Adrenal gland (tissue), 12 donors: ENCODE results near the gene MAP4. TPM values are rescaled to one million over a fixed set of nuclear protein-coding genes. Genes with fewer than 3 reads are reported as not detected.
A peak's percentile ranks its signal among the peaks of the same experiment; 100 is the strongest.

Experiments
- DNase-seq, 7 donors: peaks; one replicate each; pipeline ENCODE4 v3.0.0-alpha.2; 2019 to 2020
- H3K27ac ChIP-seq, 5 donors: fragments of 200-600 bp; sonication (generic) in 4 of 5; 1 replicate in 3 of 5; 2 replicates in 2 of 5; pipeline versions ENCODE4 v1.5.1 to v1.8.0; 2016 to 2020; ENCODE audit warnings: mild to moderate bottlenecking in 1 of 5
- H3K27me3 ChIP-seq: fragments of 200-600 bp; 2 replicates; pipeline ENCODE4 v1.8.0; 2021
- H3K36me3 ChIP-seq, 2 donors: fragments of 200-600 bp; replicated peaks in 1 of 2; 1 replicate in 1 of 2; 2 replicates in 1 of 2; pipeline versions ENCODE4 v1.5.1 to v1.8.0; 2018 to 2022
- H3K4me1 ChIP-seq, 2 donors: fragments of 200-600 bp; replicated peaks in 1 of 2; 1 replicate in 1 of 2; 2 replicates in 1 of 2; pipeline versions ENCODE4 v1.5.1 to v1.8.0; 2018 to 2021
- H3K4me3 ChIP-seq, 4 donors: fragments of 200-600 bp; sonication (generic) in 3 of 4; one replicate each; pipeline ENCODE4 v1.5.1; 2016 to 2018
- H3K9me3 ChIP-seq, 3 donors: fragments of 200-600 bp; sonication (generic) in 1 of 3; replicated peaks in 1 of 3; 1 replicate in 2 of 3; 2 replicates in 1 of 3; pipeline versions ENCODE4 v1.5.1 to v1.8.0; 2016 to 2021
- CTCF ChIP-seq, 6 experiments: fragments of 450-650 bp in 4 of 6; fragments of 200-600 bp in 2 of 6; sonication (generic) in 1 of 6; IDR thresholded peaks; 1 replicate in 5 of 6; 2 replicates in 1 of 6; pipeline versions ENCODE4 v1.5.1 to v1.8.0; 2016 to 2021; ENCODE audit warnings: antibody characterized with exemption in 6 of 6, mild to moderate bottlenecking in 2 of 6, moderate library complexity in 1 of 6
- POLR2A ChIP-seq, 2 donors: fragments of 450-650 bp; IDR thresholded peaks; one replicate each; pipeline ENCODE4 v1.6.1; 2017; ENCODE audit warnings: antibody characterized with exemption in 2 of 2, mild to moderate bottlenecking in 2 of 2, moderate library complexity in 1 of 2
- WGBS, 4 donors: extraction: QIAGEN DNeasy Blood & Tissue Kit in 2 of 4; methylation state at CpG; one replicate each; pipeline versions ENCODE4 v1.1.5 to v1.1.7; 2013 to 2017; 5-methylcytosine and 5-hydroxymethylcytosine counted together
- intact Hi-C, 2 donors: fragments of 100-400 bp; cut with DNase I; formaldehyde crosslinking; loops; one replicate each; pipeline versions ENCODE4 v1.14.1 to v1.15.0; 2022 to 2023
- polyA plus RNA-seq, 3 donors: library from polyadenylated mRNA; stranded (reverse); fragments of 200-250 nt in 2 of 3; fragments of 350-450 nt in 1 of 3; fragmentation: Illumina TruSeq in 1 of 3; extraction: RNeasy Lipid Tissue Mini Kit (QIAGEN cat#74804) in 1 of 3; gene quantifications; one replicate each; pipeline ENCODE4 v1.2.3, GENCODE V29; 2013 to 2014
- total RNA-seq, 9 donors: library from RNA; depleted of rRNA in 4 of 9; stranded (reverse); fragments of >200 nt in 4 of 9; fragments of 120-200 nt in 1 of 9; fragmentation: NEBNext Ultra II Directional in 1 of 9; extraction: Animal tissue kit (Norgen Biotek cat#: 25700) in 1 of 9; gene quantifications; one replicate each; pipeline versions ENCODE4 v1.1.0 to v1.2.4, GENCODE V29; 2013 to 2023
- donor health status: healthy with polysubstance abuse.
- donor health status: Bipolar disorder and iron deficiency.
- donor health status: DM: yes; HTN: yes; CAD: no.
- donor health status: DM: no; HTN: no; CAD: no.
- donor health status: DM: no; HTN: no; CAD: no.
- donor health status: DM: yes; HTN: yes; CAD: no.

The MAP4 gene
- total and polyA plus RNA-seq, 12 donors = 34.3 to 152 (median 75.7) TPM

GRCh38 chr3:47885168-47885567 lies 131.0 kb downstream of the MAP4 start:
- intact Hi-C loops = no loop called here
- Histone ChIP-seq H3K36me3 (no peaks in the 10 kb centered on the region), H3K4me1 (peaks cover 0 to 5% of the 10 kb centered on the region in 2 donors), H3K27ac (no peak overlapping the region), H3K27me3 (no peaks in the 10 kb centered on the region), H3K9me3 (no peaks in the 10 kb centered on the region), H3K4me3 (no peak overlapping the region)
- 97 to 100% (median 100%) methylated on average over 1 of the region's 1 CpG for WGBS, 4 donors
- no peak for TF ChIP-seq CTCF (IDR thresholded peaks at IDR 0.05)
- no peak for TF ChIP-seq POLR2A (IDR thresholded peaks at IDR 0.05)
- DNase-seq = no peak

GRCh38 chr3:47884603-47885002 lies 131.6 kb downstream of the MAP4 start:
- Histone ChIP-seq H3K36me3 (no peaks in the 10 kb centered on the region), H3K4me1 (peaks cover 0 to 1% of the 10 kb centered on the region in 2 donors), H3K27ac (no peak overlapping the region), H3K9me3 (no peaks in the 10 kb centered on the region), H3K4me3 (no peak overlapping the region), H3K27me3 (no peaks in the 10 kb centered on the region)
- intact Hi-C loops = no loop called here
- TF ChIP-seq POLR2A (IDR thresholded peaks at IDR 0.05) (no peak), CTCF (IDR thresholded peaks at IDR 0.05) (no peak)
- no peak for DNase-seq
- WGBS, 4 donors = 80 to 100% (median 88%) methylated on average over 2 to 3 of the region's 3 CpGs

- H3K27ac ChIP-seq = no peak overlapping the region
- H3K27me3 ChIP-seq = no peaks in the 10 kb centered on the region
- no peaks in the 10 kb centered on the region for H3K36me3 ChIP-seq
- intact Hi-C loops = no loop called here
- H3K9me3 ChIP-seq = no peaks in the 10 kb centered on the region
- no peak overlapping the region for H3K4me3 ChIP-seq
- DNase-seq = no peak
- no peak for TF ChIP-seq POLR2A (IDR thresholded peaks at IDR 0.05)
- TF ChIP-seq CTCF (IDR thresholded peaks at IDR 0.05) = peak in 2 of 6 experiments; percentile 8 to 14
- H3K4me1 ChIP-seq = no peaks in the 10 kb centered on the region
- WGBS, 4 donors = 91 to 100% (median 96%) methylated on average over 2 of the region's 2 CpGs
These were observed 133.9 kb downstream of the MAP4 start for GRCh38 chr3:47882338-47882737.

- H3K9me3 ChIP-seq = no peaks in the 10 kb centered on the region
- H3K27ac ChIP-seq = peak overlapping the region in 1 of 5 donors; percentile 24
- H3K4me1 ChIP-seq = no peaks in the 10 kb centered on the region
- intact Hi-C loops = no loop called here
- DNase-seq = no peak
- no peak for TF ChIP-seq CTCF (IDR thresholded peaks at IDR 0.05)
- no peaks in the 10 kb centered on the region for H3K27me3 ChIP-seq
- H3K4me3 ChIP-seq = no peak overlapping the region
- H3K36me3 ChIP-seq = peaks cover 0 to 12% of the 10 kb centered on the region in 2 donors
These were observed 138.5 kb downstream of the MAP4 start for GRCh38 chr3:47877719-47878118.
